Measurements from ENCODE around the gene ARMC7.
A peak's percentile ranks its signal among the peaks of the same experiment; 100 is the strongest.
"Not testable (repeated sequence)": the region's sequence is repeated elsewhere in the genome, so short reads cannot be mapped to it uniquely, and the experiment has no call there.

Gene ARMC7

DNA sequence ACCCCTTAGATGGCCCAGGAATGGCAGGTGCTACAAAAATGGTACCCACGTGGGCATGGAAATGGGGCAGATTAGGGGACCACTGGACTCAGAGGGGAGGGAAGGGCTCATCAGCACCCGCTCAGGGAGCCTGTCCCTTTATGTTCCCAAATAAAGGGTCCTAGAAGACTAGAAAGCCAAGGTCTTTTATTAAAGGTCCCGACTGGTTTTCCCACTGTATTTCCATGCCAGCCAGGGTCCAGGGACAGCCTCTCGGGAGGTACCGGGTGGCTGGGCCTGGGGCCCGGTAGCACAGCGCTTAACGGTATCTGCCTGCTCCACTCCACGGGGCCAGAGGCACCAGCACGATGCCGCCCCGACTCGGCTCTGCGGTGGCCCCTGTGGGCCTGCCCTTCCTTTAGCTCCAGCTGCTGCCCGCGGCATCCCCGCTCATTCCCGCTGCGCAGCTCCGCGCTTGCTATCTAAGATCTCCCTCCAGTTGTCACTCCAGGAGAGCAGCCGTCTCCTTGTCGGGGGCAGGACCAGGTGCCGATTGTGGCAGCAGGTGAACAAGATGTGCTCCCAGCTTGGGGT, 20.4 kb downstream of the ARMC7 start:
- DNase-seq (ENCODE audit: low spot score) = no peak

DNA sequence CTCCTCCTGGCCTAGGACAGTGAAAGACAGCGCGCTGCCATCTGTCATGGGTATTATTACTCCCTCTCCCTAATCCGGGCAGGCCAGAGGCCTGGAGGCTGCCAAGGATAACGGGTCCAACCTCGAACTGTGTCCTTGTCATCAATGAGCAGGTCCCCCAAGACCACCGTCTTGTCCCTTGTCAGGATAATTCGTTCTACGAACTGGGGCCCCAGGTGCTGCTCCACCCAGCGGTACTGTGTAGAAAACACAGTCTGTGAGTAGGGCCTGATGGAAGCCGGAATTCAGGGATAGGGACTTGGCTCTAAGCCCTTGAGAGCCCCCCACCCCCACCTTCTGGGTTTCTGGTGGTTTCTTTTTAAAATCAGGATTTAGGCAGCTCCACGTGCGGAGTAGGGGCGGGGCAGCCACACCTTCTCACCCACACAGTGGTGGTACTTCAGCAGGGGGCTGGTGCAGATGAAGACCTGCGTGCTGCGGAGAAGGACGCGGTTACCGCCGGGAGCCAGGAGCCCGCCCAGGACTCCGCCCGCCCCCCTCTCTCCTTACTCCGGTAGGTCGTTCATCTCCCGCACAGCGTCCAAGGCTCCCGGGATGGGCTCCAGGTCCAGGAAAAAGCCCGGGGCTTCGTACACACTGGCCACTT, 21.0 kb downstream of the ARMC7 start:
- DNase-seq (ENCODE audit: low spot score) = no peak

DNA sequence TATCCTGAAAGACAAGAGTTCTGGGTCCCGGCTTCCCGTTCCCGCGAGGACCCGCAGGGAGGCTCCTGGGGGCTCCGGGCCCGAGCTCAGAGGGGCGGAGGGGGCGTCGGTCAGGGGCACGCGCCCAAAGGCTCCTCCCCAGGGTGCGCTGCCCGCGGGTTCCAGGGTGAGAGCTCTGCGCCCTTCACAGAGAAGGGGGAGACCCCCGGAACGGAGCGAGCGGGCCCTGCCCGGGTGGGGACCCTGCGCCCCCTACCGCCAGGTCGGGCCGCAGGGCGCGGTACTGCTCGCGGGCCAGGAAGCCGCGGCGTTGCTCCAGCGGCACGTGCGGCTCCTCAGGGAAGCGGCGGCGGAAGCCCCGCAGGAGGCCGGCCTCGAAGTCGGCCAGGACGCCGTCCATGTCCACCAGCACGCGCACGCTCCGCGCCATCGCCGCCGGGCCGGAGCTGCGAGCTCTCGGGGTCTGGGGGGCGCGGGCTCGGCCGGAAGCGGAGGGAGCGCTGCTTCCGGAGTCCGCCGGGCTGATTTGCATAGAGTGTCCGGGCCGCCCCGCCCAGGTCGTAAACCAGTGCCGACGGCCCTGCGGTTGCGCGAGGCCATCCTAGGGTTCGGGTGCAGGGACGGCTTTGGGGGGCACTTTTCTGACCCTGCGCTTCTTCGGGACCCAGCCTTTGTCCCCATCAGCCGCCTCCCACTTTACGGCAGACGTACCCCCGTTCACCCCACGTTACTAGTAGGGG, 21.7 kb downstream of the ARMC7 start, which contains the start of gene NT5C:
Gene NT5C, minus strand, starts transcription at position 465 of the 740 bp plus-strand sequence. Its CDS starts 35 bp downstream, at position 430.
- DNase-seq (ENCODE audit: low spot score) = peak; percentile 71

DNA sequence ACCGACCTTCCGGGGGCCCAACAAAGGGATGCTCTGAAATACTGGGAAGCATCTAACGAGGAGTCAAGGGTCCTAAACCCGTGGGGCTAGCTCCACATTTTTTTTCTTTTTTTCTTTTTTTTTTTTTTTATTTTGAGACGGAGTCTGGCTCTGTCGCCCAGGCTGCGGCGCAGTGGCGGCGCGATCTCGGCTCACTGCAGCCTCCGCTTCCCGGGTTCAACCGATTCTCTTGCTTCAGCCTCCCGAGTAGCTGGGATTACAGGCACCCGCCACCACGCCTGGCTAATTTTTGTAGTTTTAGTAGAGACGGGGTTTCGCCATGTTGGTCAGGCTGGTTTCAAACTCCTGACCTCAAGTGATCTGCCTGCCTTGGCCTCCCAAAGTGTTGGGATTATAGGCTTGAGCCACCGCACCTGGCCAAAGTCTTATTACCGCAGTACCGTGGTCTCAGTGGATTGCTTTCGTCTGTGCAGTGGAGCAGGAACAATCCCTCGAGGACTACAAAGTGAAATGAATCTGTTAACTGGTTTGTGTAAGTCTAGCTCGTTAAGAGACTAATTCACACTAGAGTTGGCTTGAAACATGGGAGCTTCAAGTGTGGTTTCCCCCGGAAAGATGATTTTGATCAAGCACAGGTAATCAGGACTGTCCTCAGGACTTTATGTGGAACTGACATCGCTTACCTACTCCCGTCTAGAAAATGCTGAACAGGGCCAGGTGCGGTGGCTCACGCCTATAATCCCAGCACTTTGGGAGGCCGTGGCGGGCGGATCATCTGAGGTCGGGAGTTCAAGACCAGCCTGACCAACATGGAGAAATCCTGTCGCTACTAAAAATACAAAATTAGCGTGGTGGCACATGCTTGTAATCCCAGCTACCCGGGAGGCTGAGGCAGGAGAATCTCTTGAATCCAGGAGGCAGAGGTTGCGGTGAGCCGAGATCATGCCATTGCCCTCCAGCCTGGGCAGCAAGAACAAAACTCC, 22.5 kb downstream of the ARMC7 start:
- DNase-seq (ENCODE audit: low spot score) = not testable (repeated sequence)

DNA sequence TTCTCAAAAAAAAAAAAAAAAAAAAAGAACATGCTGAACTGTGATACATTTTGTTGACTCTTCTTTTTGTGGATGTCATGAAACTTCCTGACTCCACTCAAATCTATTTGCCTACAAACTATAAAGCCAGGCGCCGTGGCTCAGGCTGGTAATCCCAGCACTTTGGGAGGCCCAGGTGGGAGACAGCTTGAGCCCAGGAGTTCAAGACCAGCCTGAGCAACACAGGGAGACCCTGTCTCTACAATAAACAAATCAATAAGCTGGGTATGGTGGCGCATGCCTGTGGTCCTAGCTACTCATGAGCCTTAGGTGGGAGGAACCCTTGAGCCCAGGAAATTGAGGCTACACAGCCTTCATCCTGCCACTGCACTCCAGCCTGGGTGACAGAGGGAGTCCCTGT, 23.2 kb downstream of the ARMC7 start:
- DNase-seq (ENCODE audit: low spot score) = no peak

DNA sequence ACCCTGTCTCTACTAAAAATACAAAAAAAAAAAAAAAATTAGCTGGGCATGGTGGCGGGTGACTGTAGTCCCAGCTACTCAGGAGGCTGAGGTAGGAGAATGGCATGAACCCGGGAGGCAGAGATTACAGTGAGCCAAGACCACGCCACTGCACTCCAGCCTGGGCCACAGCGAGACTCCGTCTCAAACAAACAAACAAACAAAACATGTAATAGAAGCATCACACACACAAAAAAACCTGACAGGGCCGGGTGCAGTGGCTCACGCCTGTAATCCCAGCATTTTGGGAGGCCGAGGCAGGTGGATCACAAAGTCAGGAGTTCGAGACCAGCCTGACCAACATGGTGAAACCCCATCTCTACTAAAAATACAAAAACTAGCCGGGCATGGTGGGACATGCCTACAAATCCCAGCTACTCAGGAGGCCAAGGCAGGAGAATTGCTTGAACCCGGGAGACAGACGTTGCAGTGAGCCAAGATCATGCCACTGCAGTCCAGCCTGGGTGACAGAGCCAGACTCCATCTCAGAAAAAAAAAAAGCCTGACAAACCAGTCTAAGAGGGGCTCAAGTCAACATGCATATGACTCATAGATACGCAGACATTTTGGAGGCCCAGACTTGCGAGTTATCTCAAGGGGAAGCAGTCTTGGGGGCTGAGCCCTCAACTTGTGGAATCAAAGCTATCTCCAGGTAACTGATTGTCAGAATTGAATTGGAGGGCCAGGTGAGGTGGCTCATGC, 24.0 kb downstream of the ARMC7 start:
- DNase-seq (ENCODE audit: low spot score) = not testable (repeated sequence)

DNA sequence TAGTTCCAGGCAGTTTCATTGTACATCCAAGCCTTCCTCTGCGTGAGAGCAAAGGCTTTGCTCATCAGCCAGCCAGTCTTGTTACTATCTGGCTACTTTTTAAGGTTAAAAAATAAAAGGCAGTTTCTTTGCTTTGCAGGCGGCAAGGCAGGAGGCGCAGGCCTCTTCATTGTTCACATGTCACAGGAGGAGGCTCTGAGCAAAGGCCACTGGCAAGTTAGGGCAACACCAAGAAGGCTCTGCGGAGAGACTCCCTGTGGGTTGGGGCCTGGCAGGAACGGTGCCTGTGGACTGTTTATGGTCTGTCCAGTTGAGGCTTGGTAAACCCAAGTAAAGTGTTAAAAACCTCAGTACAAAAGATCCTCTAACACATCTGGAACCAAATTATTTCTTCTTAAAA, 25.7 kb downstream of the ARMC7 start:
- no peak for DNase-seq (ENCODE audit: low spot score)

DNA sequence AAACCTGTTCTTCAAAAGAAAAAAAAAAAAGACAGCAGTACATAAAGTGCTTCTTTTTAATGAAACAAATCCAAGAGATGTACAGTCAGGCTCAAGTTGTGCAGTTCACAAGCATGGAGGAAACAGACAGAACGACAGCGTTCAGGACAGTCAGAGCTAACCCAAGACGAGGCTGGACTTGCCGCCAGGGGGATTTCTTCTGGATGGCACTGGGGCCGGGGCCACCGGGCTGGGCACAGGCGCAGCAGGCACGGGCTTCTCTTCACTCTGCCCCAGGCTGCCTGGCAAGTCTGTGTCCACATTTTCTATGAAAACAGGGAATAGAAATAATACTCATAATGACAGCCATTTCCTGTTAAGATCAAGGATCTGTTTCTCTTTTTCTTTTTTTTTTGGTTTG, 26.2 kb downstream of the ARMC7 start:
- DNase-seq (ENCODE audit: low spot score) = no peak

DNA sequence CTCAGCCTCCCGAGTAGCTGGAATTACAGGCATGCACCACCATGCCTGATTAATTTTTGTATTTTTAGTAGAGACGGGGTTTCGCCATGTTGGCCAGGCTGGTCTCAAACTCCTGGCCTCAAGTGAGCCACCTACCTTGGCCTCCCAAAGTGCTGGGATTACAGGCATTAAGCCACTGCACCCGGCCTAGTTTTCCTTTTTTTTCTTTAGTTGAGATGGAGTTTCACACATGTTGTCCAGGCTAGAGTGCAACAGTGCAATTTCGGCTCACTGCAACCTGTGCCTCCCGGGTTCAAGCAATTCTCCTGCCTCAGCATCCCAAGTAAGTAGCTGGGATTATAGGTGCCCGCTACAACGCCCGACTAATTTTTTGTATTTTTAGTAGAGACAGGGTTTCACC, 28.0 kb downstream of the ARMC7 start:
- DNase-seq (ENCODE audit: low spot score) = not testable (repeated sequence)

DNA sequence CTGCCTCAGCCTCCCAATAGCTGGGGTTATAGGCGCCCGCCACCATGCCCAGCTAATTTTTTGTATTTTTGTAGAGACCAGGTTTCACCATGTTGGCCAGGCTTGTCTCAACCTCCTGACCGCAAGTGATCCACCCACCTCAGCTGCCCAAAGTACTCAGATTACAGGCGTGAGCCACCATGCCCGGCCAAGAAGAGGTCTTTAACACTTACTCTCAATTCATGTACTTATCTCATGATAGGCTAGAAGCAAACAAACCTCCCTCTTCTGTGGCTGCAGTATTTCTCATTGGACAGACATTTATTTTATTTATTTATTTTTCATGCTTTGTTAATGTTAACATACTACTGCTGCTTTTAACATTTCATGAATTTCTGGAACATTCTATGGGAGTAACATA, 28.8 kb downstream of the ARMC7 start:
- no peak for DNase-seq (ENCODE audit: low spot score)

DNA sequence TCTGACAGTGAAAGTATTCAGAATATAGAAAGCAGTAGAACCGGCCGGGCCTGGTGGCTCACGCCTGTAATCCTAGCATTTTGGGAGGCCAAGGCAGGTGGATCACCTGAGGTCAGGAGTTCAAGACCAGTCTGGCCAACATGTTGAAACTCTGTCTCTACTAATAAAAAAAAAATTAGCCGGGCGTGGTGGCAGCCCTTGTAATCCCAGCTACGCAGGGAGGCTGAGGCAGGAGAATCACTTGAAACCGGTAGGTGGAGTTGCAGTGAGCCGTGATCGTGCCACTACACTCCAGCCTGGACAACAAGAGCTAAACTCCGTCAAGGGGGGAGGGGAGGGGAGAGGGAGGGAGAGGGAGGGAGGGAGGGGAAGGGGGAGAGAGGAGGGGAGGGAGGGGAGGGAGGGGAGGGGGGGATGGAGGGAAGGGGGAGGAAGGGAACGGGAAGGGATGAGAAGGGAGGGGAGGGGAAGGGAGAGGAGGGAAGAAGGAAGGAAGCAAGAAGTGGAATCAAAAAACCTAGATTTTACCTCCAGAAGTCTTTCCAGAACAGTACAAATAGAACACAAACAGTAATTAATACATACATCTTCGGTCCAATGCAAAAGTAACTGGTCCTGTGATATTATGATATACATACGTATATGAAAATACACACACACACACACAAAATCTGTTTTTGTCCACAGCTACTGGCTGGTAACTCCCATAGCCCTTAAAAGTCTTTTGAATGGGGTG, 32.6 kb downstream of the ARMC7 start:
- DNase-seq (ENCODE audit: low spot score) = no peak

DNA sequence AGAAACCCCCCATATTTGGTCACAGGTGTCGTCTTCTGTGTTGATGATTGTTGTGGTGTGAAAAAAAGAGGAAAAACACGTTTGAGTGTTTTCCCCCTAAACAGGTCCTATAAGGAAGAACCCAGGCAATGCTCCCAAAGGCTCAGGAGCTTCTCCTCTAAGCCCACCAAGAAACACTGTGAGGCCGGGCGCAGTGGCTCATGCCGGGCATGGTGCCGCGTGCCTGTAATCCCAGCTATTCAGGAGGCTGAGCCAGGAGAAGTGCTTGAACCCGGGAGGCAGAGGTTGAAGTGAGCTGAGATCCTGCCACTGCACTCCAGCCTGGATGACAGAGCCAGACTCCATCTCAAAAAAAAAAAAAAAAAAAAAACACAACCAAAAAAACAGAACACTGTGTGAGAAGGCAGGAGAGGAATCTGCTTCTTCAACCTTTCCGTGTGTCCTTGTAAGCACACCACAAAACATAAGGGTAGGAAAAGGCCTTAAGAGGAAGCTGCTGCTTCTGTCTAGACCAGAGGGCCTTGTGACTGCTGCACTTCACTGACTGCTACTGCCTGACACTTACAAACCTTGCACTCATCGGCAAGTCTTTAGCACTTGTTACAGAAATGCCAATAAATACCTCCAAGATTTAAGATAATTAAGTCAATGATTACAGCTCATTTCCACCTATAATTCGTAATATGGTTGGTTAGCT, 35.2 kb downstream of the ARMC7 start:
- DNase-seq (ENCODE audit: low spot score) = peak; percentile 33

DNA sequence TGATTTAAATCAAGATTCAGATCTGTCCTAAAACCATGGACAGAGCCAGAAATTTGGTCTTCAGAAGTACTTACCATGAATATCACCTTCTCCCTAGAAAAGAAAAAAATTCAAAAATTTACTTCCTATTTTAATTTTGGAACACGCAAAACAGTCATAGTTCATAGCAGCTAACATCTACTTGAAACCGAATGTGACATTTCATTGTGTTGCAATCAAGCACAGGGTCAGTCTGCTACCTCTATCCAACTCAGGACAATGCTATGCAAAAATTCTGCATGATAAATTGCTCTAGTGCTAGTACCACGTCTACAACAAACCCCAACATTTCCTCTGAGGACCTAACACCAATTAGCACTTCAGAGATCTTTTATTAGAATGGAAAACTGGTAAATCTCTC, 36.8 kb downstream of the ARMC7 start:
- DNase-seq (ENCODE audit: low spot score) = no peak

DNA sequence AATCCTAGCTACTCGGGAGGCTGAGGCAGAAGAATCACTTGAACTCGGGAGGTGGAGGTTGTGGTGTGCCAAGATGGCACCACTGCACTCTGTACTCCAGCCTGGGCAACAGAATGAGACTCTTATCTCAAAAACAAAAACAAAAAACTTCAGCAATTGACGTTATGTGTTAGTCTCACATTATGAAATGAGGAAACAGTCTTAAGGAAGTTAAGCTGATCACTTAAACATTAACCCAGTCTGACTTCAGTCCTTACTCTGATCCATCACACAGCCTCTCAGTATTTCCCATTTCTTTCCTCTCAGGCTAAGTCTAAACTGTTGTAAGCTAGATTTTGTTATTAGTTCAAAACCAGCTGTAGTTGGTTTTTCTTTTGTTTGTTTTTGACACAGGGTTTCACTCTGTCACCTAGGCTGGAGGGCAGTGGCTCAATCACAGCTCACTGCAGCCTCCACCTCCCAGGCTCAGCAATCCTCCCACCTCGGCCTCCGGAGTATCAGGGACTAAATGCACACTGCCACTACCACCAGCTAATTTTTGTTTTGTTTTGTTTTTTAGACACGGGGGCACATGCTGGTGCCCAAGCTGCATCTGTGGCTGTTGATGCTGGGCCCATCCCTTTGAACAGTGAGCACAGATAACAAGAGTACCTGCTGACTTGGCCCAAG, 38.2 kb downstream of the ARMC7 start:
- no peak for DNase-seq (ENCODE audit: low spot score)

DNA sequence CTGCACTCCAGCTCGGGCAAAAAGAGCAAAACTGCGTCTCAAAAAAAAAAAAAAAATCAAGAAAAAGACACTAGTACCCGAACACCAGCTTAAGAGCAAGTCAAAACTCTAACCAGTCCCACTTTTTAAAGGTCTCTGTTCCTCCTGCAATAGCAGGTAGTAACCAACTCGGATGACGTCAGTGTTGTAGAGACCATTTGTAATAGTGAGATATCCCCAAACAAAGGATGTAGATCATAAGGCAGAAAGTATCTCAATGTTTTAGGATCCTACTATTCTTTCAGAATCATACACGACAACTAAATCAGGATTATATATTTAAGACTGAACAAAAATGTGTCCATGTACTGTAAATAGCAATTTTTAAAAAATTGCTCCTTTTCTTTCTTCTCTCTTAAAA, 42.2 kb downstream of the ARMC7 start:
- no peak for DNase-seq (ENCODE audit: low spot score)

DNA sequence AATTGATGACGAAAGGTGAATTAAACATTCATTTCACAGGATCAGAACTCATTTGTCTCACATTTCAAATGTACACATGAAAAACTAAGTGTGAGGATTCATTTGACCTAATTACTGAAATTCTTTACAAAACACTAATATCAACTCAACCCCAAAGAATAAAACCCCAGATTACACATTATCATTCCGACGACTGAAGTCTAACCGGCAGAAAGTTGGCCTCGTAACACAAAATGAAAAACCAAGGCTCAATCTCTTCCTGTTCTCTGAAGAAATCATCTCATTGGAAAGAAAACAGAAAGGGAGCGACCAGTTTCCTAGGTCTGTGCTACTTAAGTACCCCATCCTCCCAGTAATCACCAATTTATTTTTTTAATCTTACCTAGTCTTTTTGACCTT, 42.8 kb downstream of the ARMC7 start:
- DNase-seq (ENCODE audit: low spot score) = no peak

DNA sequence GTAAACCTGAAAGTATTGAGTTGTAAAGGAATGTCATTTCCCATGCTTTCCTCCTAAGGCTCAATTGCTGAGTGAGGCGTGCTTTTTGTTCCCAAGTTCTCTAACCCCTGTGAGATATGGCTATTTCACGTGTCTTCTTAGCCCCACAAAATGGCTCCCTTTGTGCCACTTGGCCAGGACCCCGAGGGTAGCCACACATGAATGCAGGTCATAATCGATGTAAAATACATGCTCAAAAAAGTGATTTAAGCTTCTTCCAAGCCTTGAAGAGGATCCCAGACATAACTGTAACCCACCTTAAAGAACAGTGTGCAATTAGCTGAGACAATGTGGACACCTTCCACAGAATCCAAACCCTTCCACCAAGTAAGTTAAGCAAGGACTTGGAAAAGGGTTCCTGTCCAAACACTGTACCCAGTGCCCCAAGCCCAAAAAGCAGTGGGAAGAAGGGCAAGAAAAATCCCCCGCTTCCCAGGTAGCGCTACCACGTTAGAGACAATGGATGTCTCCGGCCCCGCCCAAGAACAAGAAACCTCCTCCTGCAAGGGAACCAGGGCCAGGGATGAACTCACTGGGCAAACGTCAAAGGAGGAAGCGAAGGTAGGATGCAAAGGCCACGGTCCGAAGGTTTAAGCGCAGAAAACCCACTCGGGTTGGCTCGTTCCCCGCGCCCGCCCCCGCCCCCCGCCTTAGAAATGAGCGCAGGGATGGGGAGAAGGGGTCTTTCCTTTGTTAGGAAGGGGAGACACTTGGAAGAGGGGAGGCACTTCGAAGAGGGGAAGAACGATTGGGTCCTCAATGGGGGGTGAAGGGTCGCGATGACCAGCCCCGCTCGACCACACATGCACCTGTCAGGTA, 43.4 kb downstream of the ARMC7 start:
- DNase-seq (ENCODE audit: low spot score) = no peak

DNA sequence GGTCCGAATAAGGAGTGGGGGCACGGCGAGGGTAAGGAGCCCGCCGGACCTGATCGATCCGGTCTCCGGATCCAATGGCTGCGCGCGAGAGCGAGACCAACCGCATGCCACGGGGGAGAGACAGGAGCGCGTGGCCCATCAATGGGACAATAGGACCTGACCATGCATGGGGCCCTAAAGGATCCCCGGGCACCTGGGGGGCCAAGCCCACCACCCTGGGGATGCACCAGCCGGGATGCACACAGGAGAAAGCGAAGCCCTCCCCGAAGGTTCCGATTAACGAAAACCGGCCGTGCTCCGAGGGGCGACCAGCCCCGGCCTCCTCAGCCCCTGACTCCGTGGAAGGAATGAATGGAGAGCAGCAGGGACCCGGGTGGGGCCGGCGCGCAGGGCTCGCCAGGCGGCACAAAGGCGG, 44.0 kb downstream of the ARMC7 start:
- no peak for DNase-seq (ENCODE audit: low spot score)
